ENCODE data around the gene ZFAND3. TPM values are rescaled to one million over a fixed set of nuclear protein-coding genes. Genes with fewer than 3 reads are reported as not detected.
"Not testable (repeated sequence)": the region's sequence is repeated elsewhere in the genome, so short reads cannot be mapped to it uniquely, and the experiment has no call there.

The ZFAND3 gene
- polyA plus RNA-seq, 2 of the 4 experiments (the other 2 are of a cell fraction) = 12.0 to 50.0 TPM

DNA sequence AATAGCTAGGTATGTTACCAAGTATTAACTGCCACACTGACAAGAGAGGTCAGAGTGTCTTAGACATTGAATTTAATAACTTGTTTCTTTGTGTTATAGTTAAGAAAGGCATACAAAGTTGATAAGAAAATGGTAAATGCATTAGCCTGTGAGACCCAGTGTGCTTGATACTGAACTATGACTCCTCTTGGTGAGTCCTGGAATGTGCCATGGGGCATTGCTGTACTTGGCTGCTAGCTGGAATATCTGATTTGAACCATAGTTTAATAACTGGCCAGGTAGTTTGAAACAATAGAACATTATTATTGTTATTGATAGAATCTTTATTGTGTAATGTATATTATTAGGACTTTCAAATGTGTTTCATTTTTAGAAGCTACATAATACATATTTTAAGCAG, 70.0 kb downstream of the ZFAND3 start:
- no peak overlapping the region for H3K27ac ChIP-seq
- DNase-seq (ENCODE audit: low read depth in 1 of 2, low spot score in 1 of 2) = no peak
- POLR2A ChIA-PET = no interaction called here
- peak in 1 of 2 experiments; percentile 36; a peak in 1 of 6 replicates for ATAC-seq
- no peaks in the 10 kb centered on the region for H3K9me3 ChIP-seq
- no peak overlapping the region for H3K4me3 ChIP-seq
- no peak overlapping the region; the same call in 2 of the 3 replicates for H3K4me2 ChIP-seq
- no peak for FAIRE-seq
- TF ChIP-seq MAFK (IDR thresholded peaks at IDR 0.05; ENCODE audit: partially characterized antibody) (no peak), PHF8 (IDR thresholded peaks at IDR 0.05; ENCODE audit: borderline replicate concordance, low read depth) (no peak), NPAS2 (CRISPR knock-in tag; IDR thresholded peaks at IDR 0.05; ENCODE audit: borderline replicate concordance) (no peak), GATA3 (IDR thresholded peaks at IDR 0.05; ENCODE audit: borderline replicate concordance) (no peak)
- TF ChIP-seq, protein P1, sequence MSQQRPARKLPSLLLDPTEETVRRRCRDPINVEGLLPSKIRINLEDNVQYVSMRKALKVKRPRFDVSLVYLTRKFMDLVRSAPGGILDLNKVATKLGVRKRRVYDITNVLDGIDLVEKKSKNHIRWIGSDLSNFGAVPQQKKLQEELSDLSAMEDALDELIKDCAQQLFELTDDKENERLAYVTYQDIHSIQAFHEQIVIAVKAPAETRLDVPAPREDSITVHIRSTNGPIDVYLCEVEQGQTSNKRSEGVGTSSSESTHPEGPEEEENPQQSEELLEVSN (IDR thresholded peaks at IDR 0.05; ENCODE audit: borderline replicate concordance, low read depth) = no peak
- H3K4me1 ChIP-seq = peaks cover 21% of the 10 kb centered on the region; the same call in 1 of the 3 replicates
- CTCF ChIA-PET = no interaction called here

DNA sequence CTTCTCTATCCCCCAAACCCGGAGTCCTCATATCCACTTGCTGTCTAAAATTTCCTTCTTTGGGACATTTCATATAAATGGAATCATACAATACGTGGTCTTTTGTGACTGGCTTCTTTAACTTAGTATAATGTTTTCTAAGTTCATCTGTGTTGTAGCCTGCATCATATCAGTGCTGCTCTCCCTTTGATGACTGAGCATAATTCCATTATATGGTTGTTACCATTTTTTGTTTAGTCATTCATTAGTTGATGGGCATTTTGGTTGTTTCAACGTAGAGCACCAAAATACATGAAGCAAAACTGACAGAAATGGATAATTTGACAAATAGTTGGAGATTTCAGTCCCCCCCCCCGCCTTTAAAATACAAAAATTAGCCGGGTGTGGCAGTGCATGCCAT, 71.5 kb downstream of the ZFAND3 start:
- Histone ChIP-seq H3K9me3 (no peaks in the 10 kb centered on the region), H3K27ac (no peak overlapping the region), H3K4me3 (no peak overlapping the region), H3K4me2 (peak overlapping the region; percentile 20; the same call in 1 of the 3 replicates), H3K4me1 (peaks cover 28% of the 10 kb centered on the region; the same call in 2 of the 3 replicates)
- WGBS (ENCODE audit: missing lambda C conversion rate) = 73% methylated on average over 5 of the region's 5 CpGs
- no peak for FAIRE-seq
- peak; percentile 57 for TF ChIP-seq MAFK (IDR thresholded peaks at IDR 0.05; ENCODE audit: partially characterized antibody)
- peak; percentile 56 for TF ChIP-seq NFE2L2 (conservative IDR thresholded peaks at IDR 0.05; ENCODE audit: low read length)
- TF ChIP-seq RARB (CRISPR knock-in tag; IDR thresholded peaks at IDR 0.05) = no peak
- TF ChIP-seq, protein P2, sequence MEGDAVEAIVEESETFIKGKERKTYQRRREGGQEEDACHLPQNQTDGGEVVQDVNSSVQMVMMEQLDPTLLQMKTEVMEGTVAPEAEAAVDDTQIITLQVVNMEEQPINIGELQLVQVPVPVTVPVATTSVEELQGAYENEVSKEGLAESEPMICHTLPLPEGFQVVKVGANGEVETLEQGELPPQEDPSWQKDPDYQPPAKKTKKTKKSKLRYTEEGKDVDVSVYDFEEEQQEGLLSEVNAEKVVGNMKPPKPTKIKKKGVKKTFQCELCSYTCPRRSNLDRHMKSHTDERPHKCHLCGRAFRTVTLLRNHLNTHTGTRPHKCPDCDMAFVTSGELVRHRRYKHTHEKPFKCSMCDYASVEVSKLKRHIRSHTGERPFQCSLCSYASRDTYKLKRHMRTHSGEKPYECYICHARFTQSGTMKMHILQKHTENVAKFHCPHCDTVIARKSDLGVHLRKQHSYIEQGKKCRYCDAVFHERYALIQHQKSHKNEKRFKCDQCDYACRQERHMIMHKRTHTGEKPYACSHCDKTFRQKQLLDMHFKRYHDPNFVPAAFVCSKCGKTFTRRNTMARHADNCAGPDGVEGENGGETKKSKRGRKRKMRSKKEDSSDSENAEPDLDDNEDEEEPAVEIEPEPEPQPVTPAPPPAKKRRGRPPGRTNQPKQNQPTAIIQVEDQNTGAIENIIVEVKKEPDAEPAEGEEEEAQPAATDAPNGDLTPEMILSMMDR (IDR thresholded peaks at IDR 0.05) = no peak
- no peak for TF ChIP-seq ZNF302 (CRISPR knock-in tag; IDR thresholded peaks at IDR 0.05)
- TF ChIP-seq HOXB5 (CRISPR knock-in tag; IDR thresholded peaks at IDR 0.05) = no peak
- TF ChIP-seq HDAC2 (IDR thresholded peaks at IDR 0.05) = no peak
- no peak for TF ChIP-seq NR3C1 (IDR thresholded peaks at IDR 0.05)
- ChIA-PET POLR2A (no interaction called here), CTCF (no interaction called here)
- ATAC-seq = no peak
- DNase-seq (ENCODE audit: low read depth in 1 of 2, low spot score in 1 of 2) = no peak

DNA sequence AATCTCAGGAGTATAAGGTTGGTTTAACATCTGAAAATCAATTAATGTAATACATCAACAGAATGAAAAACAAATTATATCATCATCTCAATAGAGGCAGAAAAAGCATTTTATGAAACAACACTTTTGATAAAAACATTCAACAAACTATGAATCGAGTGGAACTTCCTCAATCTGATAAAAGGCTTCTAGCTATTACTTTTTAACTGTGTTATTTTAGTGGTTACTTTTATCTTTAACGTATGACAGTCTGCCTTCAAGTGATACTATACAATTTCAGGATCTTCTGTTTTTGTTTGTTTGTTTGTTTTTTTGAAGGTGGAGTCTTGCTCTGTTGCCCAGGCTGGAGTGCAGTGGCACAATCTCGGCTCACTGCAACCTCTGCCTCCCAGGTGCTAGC, 73.7 kb downstream of the ZFAND3 start:
- H3K27ac ChIP-seq = no peak overlapping the region
- peaks cover 48% of the 10 kb centered on the region for H3K4me1 ChIP-seq
- H3K9me3 ChIP-seq = no peaks in the 10 kb centered on the region
- ATAC-seq = no peak
- no peak for FAIRE-seq
- H3K4me3 ChIP-seq = no peak overlapping the region
- TF ChIP-seq CBX8 (IDR thresholded peaks at IDR 0.05) (no peak), KDM1A (IDR thresholded peaks at IDR 0.05; ENCODE audit: low read depth) (no peak), CHD2 (IDR thresholded peaks at IDR 0.05; ENCODE audit: low read length, partially characterized antibody) (no peak), ZFP36 (IDR thresholded peaks at IDR 0.05; ENCODE audit: borderline replicate concordance, partially characterized antibody) (no peak), RNF2 (IDR thresholded peaks at IDR 0.05; ENCODE audit: borderline replicate concordance, low read depth) (no peak), ZC3H11A (IDR thresholded peaks at IDR 0.05) (no peak), CHD4 (IDR thresholded peaks at IDR 0.05; ENCODE audit: borderline replicate concordance) (no peak), JUN (IDR thresholded peaks at IDR 0.05) (no peak), CBX2 (IDR thresholded peaks at IDR 0.05; ENCODE audit: borderline replicate concordance, low read depth) (no peak), HEYL (CRISPR knock-in tag; IDR thresholded peaks at IDR 0.05) (no peak), MAZ (IDR thresholded peaks at IDR 0.05; ENCODE audit: borderline replicate concordance, low read depth, low read length) (no peak), FOSL2 (IDR thresholded peaks at IDR 0.05) (no peak), FOSL2 (CRISPR knock-in tag; IDR thresholded peaks at IDR 0.05) (no peak), RCOR1 (IDR thresholded peaks at IDR 0.05; ENCODE audit: low read depth, low read length) (no peak), SMC3 (IDR thresholded peaks at IDR 0.05) (no peak)
- TF ChIP-seq, protein P3, sequence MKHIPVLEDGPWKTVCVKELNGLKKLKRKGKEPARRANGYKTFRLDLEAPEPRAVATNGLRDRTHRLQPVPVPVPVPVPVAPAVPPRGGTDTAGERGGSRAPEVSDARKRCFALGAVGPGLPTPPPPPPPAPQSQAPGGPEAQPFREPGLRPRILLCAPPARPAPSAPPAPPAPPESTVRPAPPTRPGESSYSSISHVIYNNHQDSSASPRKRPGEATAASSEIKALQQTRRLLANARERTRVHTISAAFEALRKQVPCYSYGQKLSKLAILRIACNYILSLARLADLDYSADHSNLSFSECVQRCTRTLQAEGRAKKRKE (CRISPR knock-in tag; IDR thresholded peaks at IDR 0.05; ENCODE audit: low read depth) = no peak
- TF ChIP-seq, protein P4, sequence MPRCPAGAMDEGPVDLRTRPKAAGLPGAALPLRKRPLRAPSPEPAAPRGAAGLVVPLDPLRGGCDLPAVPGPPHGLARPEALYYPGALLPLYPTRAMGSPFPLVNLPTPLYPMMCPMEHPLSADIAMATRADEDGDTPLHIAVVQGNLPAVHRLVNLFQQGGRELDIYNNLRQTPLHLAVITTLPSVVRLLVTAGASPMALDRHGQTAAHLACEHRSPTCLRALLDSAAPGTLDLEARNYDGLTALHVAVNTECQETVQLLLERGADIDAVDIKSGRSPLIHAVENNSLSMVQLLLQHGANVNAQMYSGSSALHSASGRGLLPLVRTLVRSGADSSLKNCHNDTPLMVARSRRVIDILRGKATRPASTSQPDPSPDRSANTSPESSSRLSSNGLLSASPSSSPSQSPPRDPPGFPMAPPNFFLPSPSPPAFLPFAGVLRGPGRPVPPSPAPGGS (IDR thresholded peaks at IDR 0.05) = no peak
- TF ChIP-seq, protein P1 (IDR thresholded peaks at IDR 0.05; ENCODE audit: borderline replicate concordance, low read depth) = no peak
- CTCF ChIA-PET = no interaction called here
- POLR2A ChIA-PET = interaction anchor here (0.6 kb wide), 1 partner anchor 73 kb away, joined by 3 read pairs; no protein-coding TSS in a partner anchor
- H3K4me2 ChIP-seq = no peak overlapping the region
- DNase-seq (ENCODE audit: low read depth in 1 of 2, low spot score in 1 of 2) = no peak
- WGBS (ENCODE audit: missing lambda C conversion rate) = 86% methylated on average over 3 of the region's 3 CpGs

DNA sequence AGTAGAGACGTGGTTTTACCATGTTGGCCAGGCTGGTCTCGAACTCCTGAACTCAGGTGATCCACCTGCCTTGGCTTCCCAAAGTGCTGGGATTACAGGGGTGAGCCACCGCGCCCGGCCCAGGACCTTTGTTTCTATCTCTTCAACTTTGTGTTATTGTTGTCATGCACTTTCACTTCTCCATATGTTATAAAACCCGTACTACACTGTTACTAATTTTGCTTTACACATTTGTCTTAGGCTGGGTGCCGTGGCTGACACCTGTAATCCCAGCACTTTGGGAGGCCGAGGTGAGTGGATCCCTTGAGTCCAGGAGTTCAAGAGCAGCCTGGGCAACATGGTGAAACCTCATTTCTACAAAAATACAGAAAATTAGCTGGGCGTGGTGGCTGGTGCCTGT, 74.2 kb downstream of the ZFAND3 start:
- ATAC-seq = not testable (repeated sequence)

More for the DNA sequence above, 74.2 kb downstream of the ZFAND3 start:
- H3K4me2 ChIP-seq; H3K27ac ChIP-seq; DNase-seq (ENCODE audit: low read depth in 1 of 2, low spot score in 1 of 2); H3K9me3 ChIP-seq; POLR2A ChIA-PET; FAIRE-seq; H3K4me3 ChIP-seq: not testable (repeated sequence)
- CTCF ChIA-PET = interaction anchor here (0.6 kb wide), 1 partner anchor 34 kb away, joined by 3 read pairs; no protein-coding TSS in a partner anchor
- peaks cover 48% of the 10 kb centered on the region for H3K4me1 ChIP-seq
- 87% methylated on average over 9 of the region's 9 CpGs for WGBS (ENCODE audit: missing lambda C conversion rate)

All from A549 (cell line).